Nephron (organoid): ENCODE data around the gene YWHAB.

Source experiments
- H3K27ac Mint-ChIP-seq, 3 experiments: 2 replicates each; pipeline ENCODE4 v1.8.0; 2020; ENCODE audit warnings: mixed read lengths in 3 of 3, mild to moderate bottlenecking in 2 of 3, moderate library complexity in 1 of 3
- H3K27me3 Mint-ChIP-seq: 2 replicates; pipeline ENCODE4 v1.8.0; 2021; ENCODE audit warnings: low read depth, mild to moderate bottlenecking, moderate library complexity, mixed read lengths
- H3K36me3 Mint-ChIP-seq: 2 replicates; pipeline ENCODE4 v1.8.0; 2020; ENCODE audit warnings: low read depth, mixed read lengths
- H3K4me1 Mint-ChIP-seq: 2 replicates; pipeline ENCODE4 v1.8.0; 2020; ENCODE audit warnings: mixed read lengths
- H3K4me3 Mint-ChIP-seq, 3 experiments: 2 replicates each; pipeline ENCODE4 v1.8.0; 2020; ENCODE audit warnings: mild to moderate bottlenecking in 3 of 3, mixed read lengths in 3 of 3, moderate library complexity in 2 of 3
- H3K9me3 Mint-ChIP-seq: 2 replicates; pipeline ENCODE4 v1.8.0; 2020; ENCODE audit warnings: mixed read lengths
- TF ChIP-seq, protein P1 (sequence below), 3 experiments: fragments of 200-600 bp; sonication (generic); IDR thresholded peaks; one replicate each; pipeline ENCODE4 v1.5.0; 2021; ENCODE audit warnings: antibody characterized with exemption in 3 of 3; ENCODE audit not compliant: unreplicated experiment in 3 of 3

Gene YWHAB

GRCh38 chr20:44918342-44918741 lies 32.8 kb downstream of the YWHAB start:
- TF ChIP-seq, protein P1, sequence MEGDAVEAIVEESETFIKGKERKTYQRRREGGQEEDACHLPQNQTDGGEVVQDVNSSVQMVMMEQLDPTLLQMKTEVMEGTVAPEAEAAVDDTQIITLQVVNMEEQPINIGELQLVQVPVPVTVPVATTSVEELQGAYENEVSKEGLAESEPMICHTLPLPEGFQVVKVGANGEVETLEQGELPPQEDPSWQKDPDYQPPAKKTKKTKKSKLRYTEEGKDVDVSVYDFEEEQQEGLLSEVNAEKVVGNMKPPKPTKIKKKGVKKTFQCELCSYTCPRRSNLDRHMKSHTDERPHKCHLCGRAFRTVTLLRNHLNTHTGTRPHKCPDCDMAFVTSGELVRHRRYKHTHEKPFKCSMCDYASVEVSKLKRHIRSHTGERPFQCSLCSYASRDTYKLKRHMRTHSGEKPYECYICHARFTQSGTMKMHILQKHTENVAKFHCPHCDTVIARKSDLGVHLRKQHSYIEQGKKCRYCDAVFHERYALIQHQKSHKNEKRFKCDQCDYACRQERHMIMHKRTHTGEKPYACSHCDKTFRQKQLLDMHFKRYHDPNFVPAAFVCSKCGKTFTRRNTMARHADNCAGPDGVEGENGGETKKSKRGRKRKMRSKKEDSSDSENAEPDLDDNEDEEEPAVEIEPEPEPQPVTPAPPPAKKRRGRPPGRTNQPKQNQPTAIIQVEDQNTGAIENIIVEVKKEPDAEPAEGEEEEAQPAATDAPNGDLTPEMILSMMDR (IDR thresholded peaks at IDR 0.05; ENCODE audit: unreplicated experiment in 3 of 3): no peak
- no peaks in the 10 kb centered on the region for H3K27me3 Mint-ChIP-seq
- no peak overlapping the region for H3K27ac Mint-ChIP-seq

GRCh38 chr20:44918761-44919160 lies 33.3 kb downstream of the YWHAB start:
- Mint-ChIP-seq H3K4me1 (no peaks in the 10 kb centered on the region), H3K27me3 (no peaks in the 10 kb centered on the region), H3K27ac (no peak overlapping the region), H3K9me3 (no peaks in the 10 kb centered on the region), H3K36me3 (peaks cover 7% of the 10 kb centered on the region), H3K4me3 (no peak overlapping the region)
- TF ChIP-seq, protein P1 (IDR thresholded peaks at IDR 0.05; ENCODE audit: unreplicated experiment in 3 of 3): no peak

More at GRCh38 chr20:44918342-44918741, 32.8 kb downstream of the YWHAB start:
- Mint-ChIP-seq H3K4me3 (no peak overlapping the region), H3K4me1 (no peaks in the 10 kb centered on the region), H3K9me3 (no peaks in the 10 kb centered on the region), H3K36me3 (peaks cover 7% of the 10 kb centered on the region)

GRCh38 chr20:44921447-44921846 lies 35.9 kb downstream of the YWHAB start:
- Mint-ChIP-seq H3K27me3 (no peaks in the 10 kb centered on the region), H3K27ac (no peak overlapping the region), H3K9me3 (no peaks in the 10 kb centered on the region), H3K36me3 (peaks cover 15% of the 10 kb centered on the region), H3K4me3 (no peak overlapping the region), H3K4me1 (no peaks in the 10 kb centered on the region)
- TF ChIP-seq, protein P1 (IDR thresholded peaks at IDR 0.05; ENCODE audit: unreplicated experiment in 3 of 3): no peak

DNA sequence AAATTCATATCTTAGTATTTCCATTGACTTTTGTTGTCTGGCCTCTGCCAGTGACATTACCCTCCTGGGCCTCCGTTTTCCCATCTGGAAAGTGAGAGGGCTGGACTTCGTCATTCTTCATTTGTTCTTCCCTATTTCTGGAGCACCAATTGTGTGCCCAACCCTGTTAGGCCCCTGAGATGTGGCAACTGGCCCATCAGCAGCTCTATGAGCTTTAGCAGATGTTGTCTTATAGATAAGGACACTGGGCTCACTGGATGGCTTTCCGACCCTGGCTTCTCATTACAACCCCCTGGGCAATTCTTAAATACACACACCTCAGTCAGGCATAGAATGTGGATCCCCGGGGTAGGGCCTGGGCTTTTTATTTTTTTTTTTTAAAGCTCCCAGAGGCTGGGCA lies 39.0 kb downstream of the YWHAB start:
- TF ChIP-seq, protein P1 (IDR thresholded peaks at IDR 0.05; ENCODE audit: unreplicated experiment in 3 of 3): no peak
- H3K4me1 Mint-ChIP-seq: no peaks in the 10 kb centered on the region
- no peaks in the 10 kb centered on the region for H3K27me3 Mint-ChIP-seq
- no peak overlapping the region for H3K27ac Mint-ChIP-seq
- H3K9me3 Mint-ChIP-seq: no peaks in the 10 kb centered on the region
- peaks cover 19% of the 10 kb centered on the region for H3K36me3 Mint-ChIP-seq
- no peak overlapping the region for H3K4me3 Mint-ChIP-seq

DNA sequence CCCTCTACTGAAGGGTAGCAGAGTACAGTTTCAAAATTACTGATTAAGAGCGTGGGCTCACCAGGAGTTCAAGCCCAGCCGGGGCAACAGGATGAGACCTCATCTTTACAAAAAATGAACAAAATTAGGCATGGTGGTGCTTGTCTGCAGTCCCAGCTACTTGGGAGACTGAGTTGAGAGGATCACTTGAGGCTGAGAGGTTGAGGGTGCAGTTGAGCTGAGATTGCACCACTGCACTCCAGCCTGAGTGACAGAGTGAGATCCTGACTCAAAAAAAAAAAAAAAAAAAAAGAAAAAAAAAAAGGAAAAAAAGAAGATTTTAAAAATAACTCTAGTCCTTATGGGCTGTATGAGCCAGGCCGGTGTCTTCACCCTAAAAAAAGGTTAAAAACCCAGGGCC lies 43.1 kb downstream of the YWHAB start:
- TF ChIP-seq, protein P1 (IDR thresholded peaks at IDR 0.05; ENCODE audit: unreplicated experiment in 3 of 3): no peak
- Mint-ChIP-seq H3K27me3 (no peaks in the 10 kb centered on the region), H3K27ac (no peak overlapping the region), H3K4me3 (no peak overlapping the region), H3K36me3 (peaks cover 21% of the 10 kb centered on the region), H3K9me3 (no peaks in the 10 kb centered on the region), H3K4me1 (no peaks in the 10 kb centered on the region)

- no peaks in the 10 kb centered on the region for H3K9me3 Mint-ChIP-seq
- no peak overlapping the region for H3K27ac Mint-ChIP-seq
- no peak overlapping the region for H3K4me3 Mint-ChIP-seq
- H3K36me3 Mint-ChIP-seq: peaks cover 21% of the 10 kb centered on the region
- no peaks in the 10 kb centered on the region for H3K27me3 Mint-ChIP-seq
- TF ChIP-seq, protein P1 (IDR thresholded peaks at IDR 0.05; ENCODE audit: unreplicated experiment in 3 of 3): no peak
- no peaks in the 10 kb centered on the region for H3K4me1 Mint-ChIP-seq
Observed at GRCh38 chr20:44930517-44931168, 45.1 kb downstream of the YWHAB start.
